ENCODE data around the gene CHCHD6. TPM values are rescaled to one million over a fixed set of nuclear protein-coding genes. Genes with fewer than 3 reads are reported as not detected.

CHCHD6 gene
- total RNA-seq, 1 experiment from 2014 or later: 40.9 TPM

DNA sequence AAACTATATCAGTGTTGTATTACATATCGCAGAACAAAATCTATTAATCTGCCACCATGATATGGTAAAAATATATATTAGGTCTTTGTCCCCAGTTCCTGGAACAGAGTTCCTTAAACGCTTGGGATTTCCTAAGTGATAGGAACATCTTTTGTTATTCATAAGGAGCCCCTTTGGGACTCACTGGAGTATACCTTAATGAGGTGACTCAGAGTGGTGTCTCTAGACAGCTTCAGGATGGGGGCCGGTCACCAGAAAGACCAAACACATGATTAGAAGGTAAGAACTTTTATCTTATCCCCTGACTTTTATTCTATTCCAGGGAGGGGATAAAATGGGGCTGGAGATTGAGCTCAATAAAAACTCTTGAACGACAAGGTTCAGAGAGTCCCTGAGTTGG is 12.3 kb upstream of the CHCHD6 start:
- Mint-ChIP-seq H3K36me3 (no peaks in the 10 kb centered on the region), H3K4me1 (peaks cover 4% of the 10 kb centered on the region; the same call in 1 of the 2 replicates), H3K27me3 (ENCODE audit: low read depth) (no peaks in the 10 kb centered on the region), H3K4me3 (no peak overlapping the region), H3K27ac (no peak overlapping the region), H3K9me3 (peaks cover 4% of the 10 kb centered on the region; the same call in 1 of the 2 replicates)
- TF ChIP-seq TEAD4 (CRISPR knock-in tag; IDR thresholded peaks at IDR 0.05) (no peak), CREB1 (CRISPR knock-in tag; IDR thresholded peaks at IDR 0.05) (no peak), TP53 (CRISPR knock-in tag; IDR thresholded peaks at IDR 0.05) (no peak), ELF4 (CRISPR knock-in tag; IDR thresholded peaks at IDR 0.05; ENCODE audit: low read depth) (no peak)
- ChIA-PET CTCF (no interaction called here), POLR2A (no interaction called here)
- DNase-seq (ENCODE audit: low spot score) (no peak), ATAC-seq (no peak)

DNA sequence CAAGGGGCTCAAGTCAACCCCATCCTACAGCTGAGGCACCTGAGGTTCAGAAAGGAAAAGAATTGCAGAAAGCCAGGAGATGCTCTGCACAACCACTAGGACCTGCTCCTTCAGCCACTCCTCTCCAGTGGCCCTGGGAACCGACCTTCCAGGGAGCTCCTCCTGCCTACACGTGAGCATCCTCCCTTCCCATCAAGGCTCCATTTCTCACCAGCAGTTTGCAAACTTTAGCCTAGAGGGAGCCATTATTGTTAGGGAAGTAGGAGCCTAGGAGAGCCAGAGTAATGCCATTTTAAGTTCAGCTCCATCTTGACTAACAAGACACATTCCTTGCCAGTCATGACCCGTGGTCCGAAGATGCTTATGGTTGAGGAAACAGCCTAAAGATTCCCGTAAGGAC is 11.2 kb upstream of the CHCHD6 start:
- peaks cover 4% of the 10 kb centered on the region for H3K9me3 Mint-ChIP-seq
- ChIA-PET POLR2A (no interaction called here), CTCF (interaction anchor here (0.7 to 1.3 kb wide), 4 partner anchors 12 to 541 kb away, joined by 3 to 7 read pairs (median 3); no protein-coding TSS in a partner anchor)
- no peak for DNase-seq (ENCODE audit: low spot score)
- TF ChIP-seq CREM (CRISPR knock-in tag; IDR thresholded peaks at IDR 0.05) (no peak), RELA (CRISPR knock-in tag; IDR thresholded peaks at IDR 0.05; ENCODE audit: borderline replicate concordance) (no peak), TP53 (CRISPR knock-in tag; IDR thresholded peaks at IDR 0.05) (no peak), JUN (CRISPR knock-in tag; IDR thresholded peaks at IDR 0.05) (no peak), NR1H2 (CRISPR knock-in tag; IDR thresholded peaks at IDR 0.05) (no peak), AR (CRISPR knock-in tag; IDR thresholded peaks at IDR 0.05) (no peak), NR2C2 (CRISPR knock-in tag; IDR thresholded peaks at IDR 0.05) (no peak), NFYB (CRISPR knock-in tag; conservative IDR thresholded peaks at IDR 0.05; ENCODE audit: low read depth) (no peak), KAT7 (CRISPR knock-in tag; IDR thresholded peaks at IDR 0.05; ENCODE audit: borderline replicate concordance) (no peak), FOXP1 (CRISPR knock-in tag; IDR thresholded peaks at IDR 0.05; ENCODE audit: borderline replicate concordance) (no peak)
- TF ChIP-seq, protein P1, sequence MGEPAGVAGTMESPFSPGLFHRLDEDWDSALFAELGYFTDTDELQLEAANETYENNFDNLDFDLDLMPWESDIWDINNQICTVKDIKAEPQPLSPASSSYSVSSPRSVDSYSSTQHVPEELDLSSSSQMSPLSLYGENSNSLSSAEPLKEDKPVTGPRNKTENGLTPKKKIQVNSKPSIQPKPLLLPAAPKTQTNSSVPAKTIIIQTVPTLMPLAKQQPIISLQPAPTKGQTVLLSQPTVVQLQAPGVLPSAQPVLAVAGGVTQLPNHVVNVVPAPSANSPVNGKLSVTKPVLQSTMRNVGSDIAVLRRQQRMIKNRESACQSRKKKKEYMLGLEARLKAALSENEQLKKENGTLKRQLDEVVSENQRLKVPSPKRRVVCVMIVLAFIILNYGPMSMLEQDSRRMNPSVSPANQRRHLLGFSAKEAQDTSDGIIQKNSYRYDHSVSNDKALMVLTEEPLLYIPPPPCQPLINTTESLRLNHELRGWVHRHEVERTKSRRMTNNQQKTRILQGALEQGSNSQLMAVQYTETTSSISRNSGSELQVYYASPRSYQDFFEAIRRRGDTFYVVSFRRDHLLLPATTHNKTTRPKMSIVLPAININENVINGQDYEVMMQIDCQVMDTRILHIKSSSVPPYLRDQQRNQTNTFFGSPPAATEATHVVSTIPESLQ (CRISPR knock-in tag; IDR thresholded peaks at IDR 0.05): no peak
- TF ChIP-seq, protein P2, sequence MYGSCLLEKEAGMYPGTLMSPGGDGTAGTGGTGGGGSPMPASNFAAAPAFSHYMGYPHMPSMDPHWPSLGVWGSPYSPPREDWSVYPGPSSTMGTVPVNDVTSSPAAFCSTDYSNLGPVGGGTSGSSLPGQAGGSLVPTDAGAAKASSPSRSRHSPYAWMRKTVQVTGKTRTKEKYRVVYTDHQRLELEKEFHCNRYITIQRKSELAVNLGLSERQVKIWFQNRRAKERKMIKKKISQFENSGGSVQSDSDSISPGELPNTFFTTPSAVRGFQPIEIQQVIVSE (CRISPR knock-in tag; IDR thresholded peaks at IDR 0.05; ENCODE audit: borderline replicate concordance): no peak
- no peaks in the 10 kb centered on the region for H3K36me3 Mint-ChIP-seq
- H3K27ac Mint-ChIP-seq: no peak overlapping the region
- no peaks in the 10 kb centered on the region for H3K27me3 Mint-ChIP-seq (ENCODE audit: low read depth)
- no peak overlapping the region for H3K4me3 Mint-ChIP-seq
- ATAC-seq: peak; percentile 41; the same call in 1 of the 2 replicates
- peaks cover 7% of the 10 kb centered on the region for H3K4me1 Mint-ChIP-seq

DNA sequence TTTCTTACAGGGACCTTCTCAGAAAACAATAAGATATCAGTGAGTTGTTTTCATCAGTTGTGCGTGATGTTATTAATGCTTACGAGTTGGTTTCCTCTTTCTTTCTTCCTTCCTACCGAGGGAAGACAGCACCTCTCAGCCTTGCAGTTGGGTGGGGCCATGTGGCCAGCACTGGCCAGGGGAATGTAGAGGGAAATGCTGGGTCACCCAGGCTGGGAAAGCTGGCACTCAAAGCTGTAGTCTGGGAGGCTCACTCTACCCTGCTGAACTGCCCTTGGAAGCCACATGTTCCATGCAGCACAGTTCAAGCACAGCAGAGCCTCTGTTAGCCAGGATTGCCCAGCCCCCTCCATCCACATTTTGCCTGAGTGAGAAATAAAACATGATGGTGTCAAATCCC is 10.1 kb upstream of the CHCHD6 start:
- no peaks in the 10 kb centered on the region for H3K36me3 Mint-ChIP-seq
- ChIA-PET CTCF (no interaction called here), POLR2A (interaction anchor here (0.8 kb wide), 1 partner anchor 9 kb away, joined by 3 read pairs; no protein-coding TSS in a partner anchor)
- ATAC-seq: no peak
- H3K27me3 Mint-ChIP-seq (ENCODE audit: low read depth): no peaks in the 10 kb centered on the region
- peaks cover 9% of the 10 kb centered on the region for H3K4me1 Mint-ChIP-seq
- no peak overlapping the region for H3K4me3 Mint-ChIP-seq
- H3K27ac Mint-ChIP-seq: no peak overlapping the region
- H3K9me3 Mint-ChIP-seq: peaks cover 4% of the 10 kb centered on the region
- DNase-seq (ENCODE audit: low spot score): no peak
- TF ChIP-seq CREB1 (CRISPR knock-in tag; IDR thresholded peaks at IDR 0.05): no peak
- no peak for TF ChIP-seq E2F4 (CRISPR knock-in tag; IDR thresholded peaks at IDR 0.05; ENCODE audit: borderline replicate concordance, low read depth)
- no peak for TF ChIP-seq TEAD1 (CRISPR knock-in tag; IDR thresholded peaks at IDR 0.05)
- TF ChIP-seq, protein P3, sequence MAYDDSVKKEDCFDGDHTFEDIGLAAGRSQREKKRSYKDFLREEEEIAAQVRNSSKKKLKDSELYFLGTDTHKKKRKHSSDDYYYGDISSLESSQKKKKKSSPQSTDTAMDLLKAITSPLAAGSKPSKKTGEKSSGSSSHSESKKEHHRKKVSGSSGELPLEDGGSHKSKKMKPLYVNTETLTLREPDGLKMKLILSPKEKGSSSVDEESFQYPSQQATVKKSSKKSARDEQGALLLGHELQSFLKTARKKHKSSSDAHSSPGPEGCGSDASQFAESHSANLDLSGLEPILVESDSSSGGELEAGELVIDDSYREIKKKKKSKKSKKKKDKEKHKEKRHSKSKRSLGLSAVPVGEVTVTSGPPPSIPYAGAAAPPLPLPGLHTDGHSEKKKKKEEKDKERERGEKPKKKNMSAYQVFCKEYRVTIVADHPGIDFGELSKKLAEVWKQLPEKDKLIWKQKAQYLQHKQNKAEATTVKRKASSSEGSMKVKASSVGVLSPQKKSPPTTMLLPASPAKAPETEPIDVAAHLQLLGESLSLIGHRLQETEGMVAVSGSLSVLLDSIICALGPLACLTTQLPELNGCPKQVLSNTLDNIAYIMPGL (CRISPR knock-in tag; IDR thresholded peaks at IDR 0.05): no peak
- TF ChIP-seq NR3C1 (CRISPR knock-in tag; conservative IDR thresholded peaks at IDR 0.05; ENCODE audit: low read depth): no peak
- TF ChIP-seq STAT6 (CRISPR knock-in tag; conservative IDR thresholded peaks at IDR 0.05; ENCODE audit: low read depth): no peak
- no peak for TF ChIP-seq CREM (CRISPR knock-in tag; IDR thresholded peaks at IDR 0.05)

Measured in WTC11 (cell line).